ENCODE results near the gene EHBP1L1. TPM values are rescaled to one million over a fixed set of nuclear protein-coding genes. Genes with fewer than 3 reads are reported as not detected.

The EHBP1L1 gene
- polyA plus RNA-seq, 2 of the 4 experiments (the other 2 are of a cell fraction): 11.6 to 43.8 TPM

GRCh38 chr11:65578667-65579066 is 2.8 kb downstream of the EHBP1L1 start:
- Histone ChIP-seq H3K4me3 (no peak overlapping the region), H3K4me2 (no peak overlapping the region; the same call in 2 of the 3 replicates), H3K27ac (peak overlapping the region in 1 of 2 experiments; percentile 98; a peak in 2 of 6 replicates), H3K4me1 (peaks cover 38% of the 10 kb centered on the region), H3K9me3 (no peaks in the 10 kb centered on the region)
- 95% methylated on average over 3 of the region's 3 CpGs for WGBS (ENCODE audit: missing lambda C conversion rate)
- DNase-seq (ENCODE audit: low read depth in 1 of 2, low spot score in 1 of 2) (no peak), ATAC-seq (no peak), FAIRE-seq (no peak)
- ChIA-PET CTCF (interaction anchor here (3.7 to 6.6 kb wide), 3 partner anchors 9 to 38 kb away, joined by 26 to 58 read pairs (median 44); partner anchors contain the start of gene KCNK7), POLR2A (interaction anchor here (0.5 to 0.6 kb wide), 2 partner anchors 23 to 648 kb away, joined by 3 to 7 read pairs; no protein-coding TSS in a partner anchor)
- TF ChIP-seq POLR2AphosphoS2 (conservative IDR thresholded peaks at IDR 0.05; ENCODE audit: low read length) (no peak), CHD4 (IDR thresholded peaks at IDR 0.05; ENCODE audit: borderline replicate concordance) (no peak), EP300 (IDR thresholded peaks at IDR 0.05) (no peak), SMC3 (IDR thresholded peaks at IDR 0.05) (no peak)
- TF ChIP-seq, protein P1, sequence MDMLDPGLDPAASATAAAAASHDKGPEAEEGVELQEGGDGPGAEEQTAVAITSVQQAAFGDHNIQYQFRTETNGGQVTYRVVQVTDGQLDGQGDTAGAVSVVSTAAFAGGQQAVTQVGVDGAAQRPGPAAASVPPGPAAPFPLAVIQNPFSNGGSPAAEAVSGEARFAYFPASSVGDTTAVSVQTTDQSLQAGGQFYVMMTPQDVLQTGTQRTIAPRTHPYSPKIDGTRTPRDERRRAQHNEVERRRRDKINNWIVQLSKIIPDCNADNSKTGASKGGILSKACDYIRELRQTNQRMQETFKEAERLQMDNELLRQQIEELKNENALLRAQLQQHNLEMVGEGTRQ (IDR thresholded peaks at IDR 0.05): no peak

- POLR2A ChIA-PET: interaction anchor here (0.5 kb wide), 1 partner anchor 23 kb away, joined by 7 read pairs; no protein-coding TSS in a partner anchor
Measured at GRCh38 chr11:65579291-65579690, 3.4 kb downstream of the EHBP1L1 start.

DNA sequence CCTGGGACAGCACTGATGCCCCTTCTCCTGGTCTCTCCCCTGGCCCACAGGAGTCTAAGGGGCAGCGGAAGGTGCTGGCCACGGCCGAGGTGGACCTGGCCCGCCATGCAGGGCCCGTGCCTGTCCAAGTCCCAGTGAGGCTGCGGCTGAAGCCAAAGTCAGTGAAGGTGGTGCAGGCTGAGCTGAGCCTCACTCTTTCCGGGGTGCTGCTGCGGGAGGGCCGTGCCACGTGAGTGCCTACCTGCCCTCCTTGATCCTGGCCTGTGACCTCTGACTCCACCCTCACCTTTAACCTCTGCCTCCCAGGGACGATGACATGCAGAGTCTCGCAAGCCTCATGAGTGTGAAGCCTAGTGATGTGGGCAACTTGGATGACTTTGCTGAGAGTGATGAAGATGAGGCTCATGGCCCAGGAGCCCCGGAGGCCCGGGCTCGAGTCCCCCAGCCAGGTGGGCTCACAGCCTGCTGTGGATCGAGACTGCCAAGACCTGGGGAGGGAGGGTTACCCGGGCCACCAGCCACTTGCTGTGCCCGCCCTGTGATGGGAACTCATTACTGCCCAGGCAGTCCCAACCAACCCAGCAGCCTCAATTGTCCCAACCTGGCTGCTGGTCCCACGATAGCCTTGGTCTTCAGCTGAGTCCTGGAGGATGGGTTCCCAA is 4.3 kb downstream of the EHBP1L1 start:
- peaks cover 28% of the 10 kb centered on the region for H3K4me1 ChIP-seq
- no peak for ATAC-seq
- no peak for DNase-seq (ENCODE audit: low read depth in 1 of 2, low spot score in 1 of 2)
- TF ChIP-seq CBX2 (IDR thresholded peaks at IDR 0.05; ENCODE audit: borderline replicate concordance, low read depth) (no peak), KDM1A (IDR thresholded peaks at IDR 0.05; ENCODE audit: low read depth) (no peak), SMC3 (IDR thresholded peaks at IDR 0.05) (no peak), EP300 (IDR thresholded peaks at IDR 0.05) (no peak), E2F6 (IDR thresholded peaks at IDR 0.05; ENCODE audit: borderline replicate concordance, low read depth) (no peak), CEBPB (IDR thresholded peaks at IDR 0.05) (no peak), ZFP36 (IDR thresholded peaks at IDR 0.05; ENCODE audit: borderline replicate concordance, partially characterized antibody) (no peak), HEYL (CRISPR knock-in tag; IDR thresholded peaks at IDR 0.05) (no peak), HOXA7 (CRISPR knock-in tag; IDR thresholded peaks at IDR 0.05) (no peak), FOSL2 (IDR thresholded peaks at IDR 0.05) (no peak), FOSL2 (CRISPR knock-in tag; IDR thresholded peaks at IDR 0.05) (no peak), HDAC2 (IDR thresholded peaks at IDR 0.05) (no peak), NFE2L2 (conservative IDR thresholded peaks at IDR 0.05; ENCODE audit: low read length) (no peak), HMGXB4 (CRISPR knock-in tag; IDR thresholded peaks at IDR 0.05; ENCODE audit: borderline replicate concordance) (no peak), ESRRA (IDR thresholded peaks at IDR 0.05; ENCODE audit: borderline replicate concordance, low read length) (no peak)
- TF ChIP-seq, protein P2, sequence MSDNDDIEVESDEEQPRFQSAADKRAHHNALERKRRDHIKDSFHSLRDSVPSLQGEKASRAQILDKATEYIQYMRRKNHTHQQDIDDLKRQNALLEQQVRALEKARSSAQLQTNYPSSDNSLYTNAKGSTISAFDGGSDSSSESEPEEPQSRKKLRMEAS (IDR thresholded peaks at IDR 0.05): no peak
- H3K4me2 ChIP-seq: no peak overlapping the region
- H3K27ac ChIP-seq: no peak overlapping the region
- CTCF ChIA-PET: interaction anchor here (1.2 to 6.6 kb wide), 4 partner anchors 8 to 14 kb away, joined by 4 to 58 read pairs (median 35); partner anchors contain the start of genes FAM89B and KCNK7
- H3K4me3 ChIP-seq: no peak overlapping the region
- WGBS (ENCODE audit: missing lambda C conversion rate): 96% methylated on average over 15 of the region's 19 CpGs
- no peak for FAIRE-seq
- POLR2A ChIA-PET: no interaction called here
- H3K9me3 ChIP-seq: no peaks in the 10 kb centered on the region

More at GRCh38 chr11:65579291-65579690, 3.4 kb downstream of the EHBP1L1 start:
- Histone ChIP-seq H3K4me1 (peaks cover 34% of the 10 kb centered on the region), H3K4me3 (no peak overlapping the region), H3K9me3 (no peaks in the 10 kb centered on the region), H3K27ac (no peak overlapping the region; a peak in 1 of 6 replicates), H3K4me2 (no peak overlapping the region)
- no peak for TF ChIP-seq FOSB (CRISPR knock-in tag; IDR thresholded peaks at IDR 0.05)
- 0 out of 4 replicates have a peak, but pooled peaks of 1 of the 2 experiments have one; percentile 28 for TF ChIP-seq CEBPB (IDR thresholded peaks at IDR 0.05)
- no peak for TF ChIP-seq SREBF2 (IDR thresholded peaks at IDR 0.05)
- no peak for TF ChIP-seq PBX3 (IDR thresholded peaks at IDR 0.05)
- DNase-seq (ENCODE audit: low read depth in 1 of 2, low spot score in 1 of 2) (no peak), FAIRE-seq (no peak), ATAC-seq (no peak)
- WGBS (ENCODE audit: missing lambda C conversion rate): 87% methylated on average over 4 of the region's 4 CpGs
- CTCF ChIA-PET: interaction anchor here (5.1 to 6.6 kb wide), 2 partner anchors 9 to 15 kb away, joined by 44 to 58 read pairs; partner anchors contain the start of gene KCNK7

Data from A549 (cell line).